ENCODE measurements around the gene CXCL16. TPM values are rescaled to one million over a fixed set of nuclear protein-coding genes. Genes with fewer than 3 reads are reported as not detected.
"Not testable (repeated sequence)": the region's sequence is repeated elsewhere in the genome, so short reads cannot be mapped to it uniquely, and the experiment has no call there.

Gene CXCL16
- total RNA-seq, 1 donor from 2014 or later: 32.3 TPM

DNA sequence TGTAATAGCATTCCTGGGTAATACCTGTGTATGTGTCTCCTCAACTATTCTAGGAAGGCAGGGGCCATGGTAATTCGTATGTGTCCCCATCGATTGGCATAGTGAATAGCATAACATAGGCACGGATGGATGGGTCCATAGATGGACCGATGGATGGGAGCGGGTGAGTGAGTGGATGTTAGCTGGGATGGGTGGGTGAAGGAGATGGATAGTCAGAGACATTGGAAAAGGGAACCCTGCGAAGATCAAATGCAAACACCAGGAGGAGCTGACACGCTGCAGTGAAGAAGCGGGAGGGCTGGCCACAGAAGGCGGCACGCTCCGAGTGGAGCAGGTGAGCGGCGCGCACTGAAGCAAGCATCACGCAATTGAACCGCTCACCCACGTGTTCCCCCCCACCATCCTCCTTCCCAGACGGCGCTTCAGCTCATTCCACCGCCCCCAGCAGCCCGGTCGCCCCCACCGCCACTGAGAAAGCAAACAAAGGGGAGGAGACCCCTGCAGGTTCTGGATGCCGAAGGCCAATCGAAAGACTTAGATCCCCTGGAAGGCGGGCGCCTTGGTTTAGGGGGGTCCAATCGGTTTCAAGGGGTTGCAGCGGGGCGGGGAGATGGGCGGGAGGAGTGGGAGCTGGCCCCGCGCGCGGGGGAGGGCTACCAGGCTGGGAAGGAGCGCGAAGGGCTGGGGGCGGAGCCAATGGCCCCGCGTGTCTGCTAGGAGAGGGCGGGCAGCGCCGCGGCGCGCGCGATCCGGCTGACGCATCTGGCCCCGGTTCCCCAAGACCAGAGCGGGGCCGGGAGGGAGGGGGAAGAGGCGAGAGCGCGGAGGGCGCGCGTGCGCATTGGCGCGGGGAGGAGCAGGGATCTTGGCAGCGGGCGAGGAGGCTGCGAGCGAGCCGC lies 29.7 kb downstream of the CXCL16 start, which contains the start of gene ARRB2:
ARRB2 (plus strand) TSS at position 839 of the 899 bp plus-strand sequence. CDS start 90 bp downstream, outside the sequence.
- TF ChIP-seq, protein P1, sequence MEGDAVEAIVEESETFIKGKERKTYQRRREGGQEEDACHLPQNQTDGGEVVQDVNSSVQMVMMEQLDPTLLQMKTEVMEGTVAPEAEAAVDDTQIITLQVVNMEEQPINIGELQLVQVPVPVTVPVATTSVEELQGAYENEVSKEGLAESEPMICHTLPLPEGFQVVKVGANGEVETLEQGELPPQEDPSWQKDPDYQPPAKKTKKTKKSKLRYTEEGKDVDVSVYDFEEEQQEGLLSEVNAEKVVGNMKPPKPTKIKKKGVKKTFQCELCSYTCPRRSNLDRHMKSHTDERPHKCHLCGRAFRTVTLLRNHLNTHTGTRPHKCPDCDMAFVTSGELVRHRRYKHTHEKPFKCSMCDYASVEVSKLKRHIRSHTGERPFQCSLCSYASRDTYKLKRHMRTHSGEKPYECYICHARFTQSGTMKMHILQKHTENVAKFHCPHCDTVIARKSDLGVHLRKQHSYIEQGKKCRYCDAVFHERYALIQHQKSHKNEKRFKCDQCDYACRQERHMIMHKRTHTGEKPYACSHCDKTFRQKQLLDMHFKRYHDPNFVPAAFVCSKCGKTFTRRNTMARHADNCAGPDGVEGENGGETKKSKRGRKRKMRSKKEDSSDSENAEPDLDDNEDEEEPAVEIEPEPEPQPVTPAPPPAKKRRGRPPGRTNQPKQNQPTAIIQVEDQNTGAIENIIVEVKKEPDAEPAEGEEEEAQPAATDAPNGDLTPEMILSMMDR (conservative IDR thresholded peaks at IDR 0.05; ENCODE audit: low read depth, low read length): peak; percentile 62
- peak within 1 kb of the TSS; percentile 67 for H3K4me3 ChIP-seq (ENCODE audit: low read depth, low read length)
- peak; percentile 76 for DNase-seq (ENCODE audit: low read depth)

- TF ChIP-seq, protein P1 (conservative IDR thresholded peaks at IDR 0.05; ENCODE audit: low read depth, low read length): no peak
- DNase-seq (ENCODE audit: low read depth): no peak
Measured at GRCh38 chr17:4708436-4708835, 31.3 kb downstream of the CXCL16 start.

DNA sequence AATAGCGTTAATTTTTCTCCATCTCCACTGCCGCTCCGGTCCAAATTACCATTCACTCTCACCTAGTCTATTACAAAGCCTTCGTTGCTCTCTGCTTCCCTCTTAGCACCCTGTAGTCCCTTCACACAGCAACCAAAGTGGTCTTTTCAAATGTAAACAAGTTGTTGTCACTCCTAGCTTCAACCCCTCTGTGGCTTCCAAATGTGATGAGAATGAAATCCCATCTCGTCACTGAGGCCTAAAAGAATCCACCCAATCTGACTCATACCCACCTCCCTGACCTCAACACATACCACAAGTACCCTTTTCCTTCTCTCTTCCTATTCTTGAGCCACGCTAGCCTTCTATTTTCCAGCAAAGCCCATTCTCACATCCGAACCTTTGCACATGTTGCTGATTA lies 33.6 kb downstream of the CXCL16 start:
- TF ChIP-seq, protein P1 (conservative IDR thresholded peaks at IDR 0.05; ENCODE audit: low read depth, low read length): no peak
- DNase-seq (ENCODE audit: low read depth): no peak
- H3K4me3 ChIP-seq (ENCODE audit: low read depth, low read length): no peak overlapping the region

More at GRCh38 chr17:4708436-4708835, 31.3 kb downstream of the CXCL16 start:
- no peak overlapping the region for H3K4me3 ChIP-seq (ENCODE audit: low read depth, low read length)

DNA sequence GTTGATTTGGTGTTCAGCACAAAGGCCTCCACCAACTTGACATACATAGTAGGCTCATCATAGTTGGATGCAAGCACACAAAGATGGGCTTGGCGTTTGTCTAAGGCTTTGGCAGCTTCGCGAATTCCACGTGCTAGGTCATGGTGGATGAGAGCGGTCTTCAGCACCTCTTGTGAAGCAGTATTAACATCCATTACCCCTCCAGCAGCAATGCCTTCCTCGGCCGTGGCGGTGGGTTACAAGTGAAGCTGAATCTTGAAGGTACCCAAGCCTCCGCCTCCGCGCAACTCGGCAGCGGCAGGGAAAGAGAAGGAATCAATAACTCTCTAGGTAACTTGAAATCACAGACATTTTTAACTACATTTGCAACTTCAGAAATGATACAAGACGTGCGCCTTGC lies 34.7 kb downstream of the CXCL16 start:
- no peak for DNase-seq (ENCODE audit: low read depth)
- no peak overlapping the region for H3K4me3 ChIP-seq (ENCODE audit: low read depth, low read length)
- TF ChIP-seq, protein P1 (conservative IDR thresholded peaks at IDR 0.05; ENCODE audit: low read depth, low read length): no peak

DNA sequence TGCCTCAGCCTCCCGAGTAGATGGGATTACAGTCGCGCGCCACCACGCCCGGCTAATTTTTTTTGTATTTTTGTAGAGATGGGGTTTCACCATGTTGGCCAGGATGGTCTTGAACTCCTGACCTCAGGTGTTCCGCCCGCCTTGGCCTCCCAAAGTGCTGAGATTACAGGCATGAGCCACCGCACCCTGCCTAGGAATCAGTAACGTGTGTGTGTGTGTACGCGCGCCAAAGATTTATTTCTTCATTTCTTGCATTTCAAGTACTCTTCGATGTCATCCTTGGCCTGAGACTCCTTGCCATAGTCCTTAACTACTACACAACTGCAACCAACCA lies 35.2 kb downstream of the CXCL16 start:
- not testable (repeated sequence) for DNase-seq (ENCODE audit: low read depth)

GRCh38 chr17:4703330-4703691 lies 36.4 kb downstream of the CXCL16 start:
- TF ChIP-seq, protein P1 (conservative IDR thresholded peaks at IDR 0.05; ENCODE audit: low read depth, low read length): no peak
- DNase-seq (ENCODE audit: low read depth): no peak
- H3K4me3 ChIP-seq (ENCODE audit: low read depth, low read length): peak overlapping the region; percentile 76

More for the DNA sequence above, 35.2 kb downstream of the CXCL16 start:
- peak overlapping the region; percentile 76 for H3K4me3 ChIP-seq (ENCODE audit: low read depth, low read length)

GRCh38 chr17:4701116-4701515 lies 38.6 kb downstream of the CXCL16 start:
- no peak overlapping the region for H3K4me3 ChIP-seq (ENCODE audit: low read depth, low read length)
- no peak for DNase-seq (ENCODE audit: low read depth)
- TF ChIP-seq, protein P1 (conservative IDR thresholded peaks at IDR 0.05; ENCODE audit: low read depth, low read length): no peak

DNA sequence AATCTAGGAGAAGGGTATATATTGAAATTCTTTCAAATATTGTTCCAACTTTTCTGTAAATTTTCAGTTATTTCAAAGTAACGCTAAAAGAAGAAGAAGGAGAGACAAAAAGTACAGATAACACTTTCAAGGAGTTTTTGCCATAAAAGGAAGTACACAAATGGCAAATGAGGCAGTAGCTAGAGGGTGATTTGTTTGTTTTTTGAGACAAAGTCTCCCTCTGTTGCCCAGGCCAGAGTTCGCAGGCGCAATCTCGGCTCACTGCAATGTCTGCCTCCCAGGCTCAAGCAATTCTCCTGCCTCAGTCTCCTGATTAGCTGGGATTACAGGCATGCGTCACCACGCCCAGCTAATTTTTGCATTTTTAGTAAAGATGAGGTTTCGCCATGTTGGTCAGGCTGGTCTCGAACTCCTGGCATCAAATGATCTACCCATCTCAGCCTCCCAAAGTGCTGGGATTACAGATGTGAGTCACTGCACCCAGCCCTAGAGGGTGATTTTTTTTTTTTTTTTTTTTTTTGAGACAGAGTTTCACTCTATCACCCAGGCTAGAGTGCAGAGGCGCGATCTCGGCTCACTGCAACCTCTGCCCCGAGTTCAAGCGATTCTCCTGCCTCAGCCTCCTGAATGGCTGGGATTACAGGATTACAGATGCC lies 40.2 kb downstream of the CXCL16 start:
- H3K4me3 ChIP-seq (ENCODE audit: low read depth, low read length); DNase-seq (ENCODE audit: low read depth): not testable (repeated sequence)
